ENCODE data around the gene TBL2. TPM values are rescaled to one million over a fixed set of nuclear protein-coding genes. Genes with fewer than 3 reads are reported as not detected.
A peak's percentile ranks its signal among the peaks of the same experiment; 100 is the strongest.

TBL2 gene
- total RNA-seq, 2 donors from 2014 or later, result 36.5 to 50.2 TPM

DNA sequence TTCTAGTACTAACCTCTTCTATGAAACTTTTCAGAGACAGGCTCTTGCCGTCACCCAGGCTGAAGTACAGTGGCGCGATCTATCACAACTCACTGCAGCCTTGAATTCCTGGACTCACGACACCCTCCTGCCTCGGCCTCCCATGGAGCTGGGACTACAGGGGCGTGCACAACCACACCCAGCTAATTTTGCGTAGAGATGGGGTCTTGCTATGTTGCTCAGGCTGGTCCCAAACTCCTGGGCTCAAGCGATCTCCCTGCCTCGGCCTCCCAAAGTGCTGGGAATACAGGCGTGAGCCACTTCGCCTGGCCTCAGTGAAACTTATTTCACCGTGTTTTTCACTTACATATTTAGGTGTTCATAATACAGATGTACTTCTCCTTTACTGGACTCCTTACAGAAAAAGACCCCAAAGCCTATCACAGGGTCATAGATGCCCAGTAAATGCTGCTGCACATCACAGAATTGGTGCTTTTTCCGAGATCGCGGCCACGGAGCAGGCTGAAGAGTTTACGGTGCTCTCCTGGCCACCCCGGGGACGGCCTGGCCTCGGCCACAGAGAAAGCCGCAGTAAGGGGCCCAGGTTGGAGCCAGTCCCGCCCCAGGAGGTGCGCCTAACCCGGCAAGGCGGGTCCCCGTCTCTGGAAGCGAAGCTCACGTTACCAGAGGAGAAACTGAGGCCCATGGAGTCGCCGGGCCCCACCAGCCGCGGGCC, 595 bp downstream of the TBL2 start:
- H3K9me3 ChIP-seq, result no peaks in the 10 kb centered on the region
- H3K36me3 ChIP-seq, result peaks cover 11% of the 10 kb centered on the region
- peak; percentile 43 for DNase-seq
- no peaks in the 10 kb centered on the region for H3K27me3 ChIP-seq
- peak overlapping the region; percentile 95 for H3K4me3 ChIP-seq
- intact Hi-C loops (cut with DNase I), result no loop called here
- peak overlapping the region; percentile 77 to 81 for H3K9ac ChIP-seq (ENCODE audit: low read depth in 2 of 2, low read length in 2 of 2)
- H3K27ac ChIP-seq, result peak overlapping the region; percentile 88
- TF ChIP-seq, protein P1, sequence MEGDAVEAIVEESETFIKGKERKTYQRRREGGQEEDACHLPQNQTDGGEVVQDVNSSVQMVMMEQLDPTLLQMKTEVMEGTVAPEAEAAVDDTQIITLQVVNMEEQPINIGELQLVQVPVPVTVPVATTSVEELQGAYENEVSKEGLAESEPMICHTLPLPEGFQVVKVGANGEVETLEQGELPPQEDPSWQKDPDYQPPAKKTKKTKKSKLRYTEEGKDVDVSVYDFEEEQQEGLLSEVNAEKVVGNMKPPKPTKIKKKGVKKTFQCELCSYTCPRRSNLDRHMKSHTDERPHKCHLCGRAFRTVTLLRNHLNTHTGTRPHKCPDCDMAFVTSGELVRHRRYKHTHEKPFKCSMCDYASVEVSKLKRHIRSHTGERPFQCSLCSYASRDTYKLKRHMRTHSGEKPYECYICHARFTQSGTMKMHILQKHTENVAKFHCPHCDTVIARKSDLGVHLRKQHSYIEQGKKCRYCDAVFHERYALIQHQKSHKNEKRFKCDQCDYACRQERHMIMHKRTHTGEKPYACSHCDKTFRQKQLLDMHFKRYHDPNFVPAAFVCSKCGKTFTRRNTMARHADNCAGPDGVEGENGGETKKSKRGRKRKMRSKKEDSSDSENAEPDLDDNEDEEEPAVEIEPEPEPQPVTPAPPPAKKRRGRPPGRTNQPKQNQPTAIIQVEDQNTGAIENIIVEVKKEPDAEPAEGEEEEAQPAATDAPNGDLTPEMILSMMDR (IDR thresholded peaks at IDR 0.05), result no peak
- H3K4me1 ChIP-seq, result peaks cover 8% of the 10 kb centered on the region

DNA sequence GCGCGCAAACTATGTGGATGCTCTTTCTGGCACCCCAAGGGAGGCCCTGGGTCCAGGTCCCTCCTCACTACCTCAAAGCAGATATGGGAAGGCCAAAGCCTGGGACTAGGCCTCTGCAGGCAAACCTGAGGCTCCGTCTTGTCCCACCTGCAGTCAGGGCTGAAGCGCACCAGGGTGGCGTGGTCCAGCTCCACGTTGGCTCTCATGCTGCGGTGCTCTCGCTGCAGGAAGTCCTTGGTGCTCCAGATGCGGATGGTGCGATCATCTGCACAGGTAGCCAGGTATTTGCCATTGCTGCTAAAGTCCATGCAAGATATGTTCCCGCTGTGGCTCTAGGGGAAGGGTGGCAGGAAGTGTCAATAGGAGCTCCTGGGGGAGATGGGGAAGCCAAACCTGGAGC, 4.6 kb downstream of the TBL2 start:
- H3K4me1 ChIP-seq, result peaks cover 8% of the 10 kb centered on the region
- no peak overlapping the region for H3K9ac ChIP-seq (ENCODE audit: low read depth in 2 of 2, low read length in 2 of 2)
- H3K27ac ChIP-seq, result no peak overlapping the region
- no peaks in the 10 kb centered on the region for H3K27me3 ChIP-seq
- intact Hi-C loops (cut with DNase I), result no loop called here
- peaks cover 23% of the 10 kb centered on the region for H3K36me3 ChIP-seq
- no peaks in the 10 kb centered on the region for H3K9me3 ChIP-seq
- TF ChIP-seq, protein P1 (IDR thresholded peaks at IDR 0.05), result no peak
- no peak for DNase-seq
- H3K4me3 ChIP-seq, result no peak overlapping the region

DNA sequence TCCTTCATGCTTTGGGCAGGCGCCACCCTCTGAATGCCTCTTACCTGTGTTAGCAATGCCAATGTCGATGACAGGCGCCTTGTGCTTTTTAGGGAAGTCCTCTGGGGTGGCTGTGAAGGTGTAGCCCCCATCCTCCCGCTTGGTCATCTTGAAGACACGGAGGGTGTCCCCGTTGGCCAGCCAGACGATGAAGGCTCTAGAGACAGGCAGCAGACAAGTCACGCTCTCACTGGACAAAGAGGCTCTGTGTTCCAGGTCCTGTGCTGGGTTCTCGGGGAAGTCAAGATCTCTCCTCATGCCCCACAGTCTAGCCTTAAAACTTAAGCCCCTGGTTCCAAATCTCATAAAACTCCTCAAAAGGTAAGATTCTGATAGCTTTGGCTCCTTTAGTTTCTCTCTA, 5.1 kb downstream of the TBL2 start:
- Histone ChIP-seq H3K4me1 (peaks cover 8% of the 10 kb centered on the region), H3K9me3 (no peaks in the 10 kb centered on the region), H3K9ac (ENCODE audit: low read depth in 2 of 2, low read length in 2 of 2) (no peak overlapping the region), H3K36me3 (peaks cover 23% of the 10 kb centered on the region), H3K27ac (no peak overlapping the region), H3K4me3 (no peak overlapping the region), H3K27me3 (no peaks in the 10 kb centered on the region)
- intact Hi-C loops (cut with DNase I), result no loop called here
- no peak for DNase-seq
- TF ChIP-seq, protein P1 (IDR thresholded peaks at IDR 0.05), result no peak

DNA sequence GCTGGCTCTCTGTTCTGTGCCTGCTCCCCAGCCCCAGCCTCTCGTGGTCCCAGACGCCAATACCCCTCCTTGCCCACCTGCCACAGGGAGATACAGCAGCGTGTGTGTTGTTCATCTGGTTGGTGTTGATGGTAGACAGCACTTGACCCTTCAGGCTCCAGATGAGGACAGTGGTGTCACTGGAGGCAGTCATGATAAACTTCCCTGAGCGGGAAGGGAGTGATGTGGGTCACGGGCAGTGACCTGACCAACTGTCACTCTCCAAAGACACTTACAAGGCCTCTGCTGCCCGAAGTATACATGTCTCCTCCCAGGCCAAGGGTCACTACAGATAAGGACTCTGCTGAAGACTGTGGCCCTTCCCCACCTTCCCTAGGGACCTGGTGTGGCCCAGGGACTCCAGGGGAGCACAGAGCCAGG, 5.6 kb downstream of the TBL2 start:
- intact Hi-C loops (cut with DNase I), result no loop called here
- H3K4me1 ChIP-seq, result peaks cover 8% of the 10 kb centered on the region
- no peak overlapping the region for H3K27ac ChIP-seq
- H3K36me3 ChIP-seq, result peaks cover 23% of the 10 kb centered on the region
- H3K4me3 ChIP-seq, result no peak overlapping the region
- DNase-seq, result no peak
- no peak overlapping the region for H3K9ac ChIP-seq (ENCODE audit: low read depth in 2 of 2, low read length in 2 of 2)
- TF ChIP-seq, protein P1 (IDR thresholded peaks at IDR 0.05), result no peak
- no peaks in the 10 kb centered on the region for H3K9me3 ChIP-seq
- no peaks in the 10 kb centered on the region for H3K27me3 ChIP-seq

DNA sequence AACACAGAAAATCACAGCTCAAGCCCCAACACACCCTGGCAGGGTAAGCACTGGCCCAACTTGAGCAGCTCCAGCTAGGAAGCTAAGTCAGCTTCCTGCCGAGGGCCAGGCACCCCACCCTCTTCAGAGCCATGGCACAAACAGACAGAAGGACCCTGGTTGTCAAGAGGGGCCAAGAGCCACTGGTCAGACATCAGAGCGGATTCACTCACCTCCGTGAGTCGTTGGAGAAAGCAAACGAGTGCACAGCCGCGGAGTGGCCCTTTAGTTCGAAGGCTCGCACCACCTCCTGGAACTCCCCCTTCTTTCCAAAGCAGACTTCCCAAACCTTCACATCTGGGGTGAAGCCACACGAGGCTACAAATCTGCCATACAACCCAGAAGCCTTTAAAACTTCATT, 7.4 kb downstream of the TBL2 start:
- Histone ChIP-seq H3K4me3 (no peak overlapping the region), H3K9me3 (no peaks in the 10 kb centered on the region), H3K36me3 (peaks cover 23% of the 10 kb centered on the region), H3K4me1 (no peaks in the 10 kb centered on the region), H3K9ac (ENCODE audit: low read depth in 2 of 2, low read length in 2 of 2) (no peak overlapping the region), H3K27me3 (no peaks in the 10 kb centered on the region), H3K27ac (no peak overlapping the region)
- TF ChIP-seq, protein P1 (IDR thresholded peaks at IDR 0.05), result no peak
- DNase-seq, result no peak
- intact Hi-C loops (cut with DNase I), result no loop called here

Measured in colonic mucosa (tissue), 4 donors.